ENCODE measurements around the gene GP5.

The GP5 gene

GRCh38 chr3:194360568-194360967, 38.5 kb downstream of the GP5 start:
- Histone ChIP-seq H3K36me3 (ENCODE audit: insufficient read depth, low read length) (no peaks in the 10 kb centered on the region), H3K4me3 (no peak overlapping the region), H3K27ac (no peak overlapping the region), H3K9me3 (ENCODE audit: low read depth, low read length) (no peaks in the 10 kb centered on the region), H3K9ac (ENCODE audit: insufficient read length) (no peak overlapping the region)
- TF ChIP-seq POLR2AphosphoS5 (IDR thresholded peaks at IDR 0.05; ENCODE audit: borderline replicate concordance, low read depth, low read length), result no peak
- TF ChIP-seq EZH2 (IDR thresholded peaks at IDR 0.05), result no peak
- TF ChIP-seq FOXP2 (optimal IDR thresholded peaks at IDR 0.05; ENCODE audit: control extremely low read depth, extremely low read length, insufficient read depth), result no peak
- DNase-seq (ENCODE audit: low read depth, low spot score), result no peak

- Histone ChIP-seq H3K27ac (no peak overlapping the region), H3K9ac (ENCODE audit: insufficient read length) (no peak overlapping the region), H3K4me3 (no peak overlapping the region), H3K9me3 (ENCODE audit: low read depth, low read length) (no peaks in the 10 kb centered on the region), H3K36me3 (ENCODE audit: insufficient read depth, low read length) (no peaks in the 10 kb centered on the region)
- DNase-seq (ENCODE audit: low read depth, low spot score), result no peak
- TF ChIP-seq FOXP2 (optimal IDR thresholded peaks at IDR 0.05; ENCODE audit: control extremely low read depth, extremely low read length, insufficient read depth), result no peak
- no peak for TF ChIP-seq POLR2AphosphoS5 (IDR thresholded peaks at IDR 0.05; ENCODE audit: borderline replicate concordance, low read depth, low read length)
- TF ChIP-seq EZH2 (IDR thresholded peaks at IDR 0.05), result no peak
Measured at GRCh38 chr3:194357681-194358080, 41.4 kb downstream of the GP5 start.

GRCh38 chr3:194355379-194355778, 43.7 kb downstream of the GP5 start:
- Histone ChIP-seq H3K9me3 (ENCODE audit: low read depth, low read length) (no peaks in the 10 kb centered on the region), H3K27ac (no peak overlapping the region), H3K9ac (ENCODE audit: insufficient read length) (no peak overlapping the region), H3K4me3 (no peak overlapping the region), H3K36me3 (ENCODE audit: insufficient read depth, low read length) (no peaks in the 10 kb centered on the region)
- DNase-seq (ENCODE audit: low read depth, low spot score), result no peak
- TF ChIP-seq FOXP2 (optimal IDR thresholded peaks at IDR 0.05; ENCODE audit: control extremely low read depth, extremely low read length, insufficient read depth) (no peak), POLR2AphosphoS5 (IDR thresholded peaks at IDR 0.05; ENCODE audit: borderline replicate concordance, low read depth, low read length) (no peak), EZH2 (IDR thresholded peaks at IDR 0.05) (no peak)

- Histone ChIP-seq H3K27ac (no peak overlapping the region), H3K9ac (ENCODE audit: insufficient read length) (no peak overlapping the region), H3K36me3 (ENCODE audit: insufficient read depth, low read length) (no peaks in the 10 kb centered on the region), H3K9me3 (ENCODE audit: low read depth, low read length) (no peaks in the 10 kb centered on the region), H3K4me3 (no peak overlapping the region)
- TF ChIP-seq POLR2AphosphoS5 (IDR thresholded peaks at IDR 0.05; ENCODE audit: borderline replicate concordance, low read depth, low read length), result no peak
- TF ChIP-seq FOXP2 (optimal IDR thresholded peaks at IDR 0.05; ENCODE audit: control extremely low read depth, extremely low read length, insufficient read depth), result no peak
- no peak for TF ChIP-seq EZH2 (IDR thresholded peaks at IDR 0.05)
- no peak for DNase-seq (ENCODE audit: low read depth, low spot score)
Measured at GRCh38 chr3:194354315-194354714, 44.8 kb downstream of the GP5 start.

- peak overlapping the region; percentile 21; the same call in 1 of the 2 replicates for H3K4me3 ChIP-seq
- no peaks in the 10 kb centered on the region for H3K9me3 ChIP-seq (ENCODE audit: low read depth, low read length)
- peak overlapping the region; percentile 30; the same call in 1 of the 2 replicates for H3K27ac ChIP-seq
- no peak overlapping the region for H3K9ac ChIP-seq (ENCODE audit: insufficient read length)
- no peaks in the 10 kb centered on the region for H3K36me3 ChIP-seq (ENCODE audit: insufficient read depth, low read length)
- TF ChIP-seq EZH2 (IDR thresholded peaks at IDR 0.05) (no peak), POLR2AphosphoS5 (IDR thresholded peaks at IDR 0.05; ENCODE audit: borderline replicate concordance, low read depth, low read length) (no peak)
- no peak for DNase-seq (ENCODE audit: low read depth, low spot score)
Measured at GRCh38 chr3:194352667-194353246, 46.3 kb downstream of the GP5 start.

GRCh38 chr3:194351952-194352536, 47.0 kb downstream of the GP5 start:
- no peak overlapping the region for H3K4me3 ChIP-seq
- no peak for DNase-seq (ENCODE audit: low read depth, low spot score)
- no peaks in the 10 kb centered on the region for H3K9me3 ChIP-seq (ENCODE audit: low read depth, low read length)
- TF ChIP-seq FOXP2 (optimal IDR thresholded peaks at IDR 0.05; ENCODE audit: control extremely low read depth, extremely low read length, insufficient read depth), result no peak
- TF ChIP-seq EZH2 (IDR thresholded peaks at IDR 0.05), result no peak
- no peak for TF ChIP-seq POLR2AphosphoS5 (IDR thresholded peaks at IDR 0.05; ENCODE audit: borderline replicate concordance, low read depth, low read length)
- H3K9ac ChIP-seq (ENCODE audit: insufficient read length), result no peak overlapping the region
- H3K36me3 ChIP-seq (ENCODE audit: insufficient read depth, low read length), result no peaks in the 10 kb centered on the region
- no peak overlapping the region for H3K27ac ChIP-seq

- H3K9me3 ChIP-seq (ENCODE audit: low read depth, low read length), result no peaks in the 10 kb centered on the region
- no peak within 1 kb of the TSS for H3K9ac ChIP-seq (ENCODE audit: insufficient read length)
- H3K36me3 ChIP-seq (ENCODE audit: insufficient read depth, low read length), result no peaks in the 10 kb centered on the region
- peak within 1 kb of the TSS; percentile 45 for H3K4me3 ChIP-seq
- no peak for TF ChIP-seq POLR2AphosphoS5 (IDR thresholded peaks at IDR 0.05; ENCODE audit: borderline replicate concordance, low read depth, low read length)
- TF ChIP-seq EZH2 (IDR thresholded peaks at IDR 0.05), result no peak
- no peak for TF ChIP-seq FOXP2 (optimal IDR thresholded peaks at IDR 0.05; ENCODE audit: control extremely low read depth, extremely low read length, insufficient read depth)
- peak within 1 kb of the TSS; percentile 75 for H3K27ac ChIP-seq
- no peak for DNase-seq (ENCODE audit: low read depth, low spot score)
Measured at GRCh38 chr3:194351080-194351672, 47.9 kb downstream of the GP5 start, which contains the start of gene CPN2. CPN2 (minus strand) TSS chr3:194351328; CDS start chr3:194342702, 8,626 bp downstream.

- no peak for DNase-seq (ENCODE audit: low read depth, low spot score)
- H3K9me3 ChIP-seq (ENCODE audit: low read depth, low read length), result no peaks in the 10 kb centered on the region
- TF ChIP-seq POLR2AphosphoS5 (IDR thresholded peaks at IDR 0.05; ENCODE audit: borderline replicate concordance, low read depth, low read length), result no peak
- no peak for TF ChIP-seq FOXP2 (optimal IDR thresholded peaks at IDR 0.05; ENCODE audit: control extremely low read depth, extremely low read length, insufficient read depth)
- H3K27ac ChIP-seq, result peak overlapping the region; percentile 75
- no peak overlapping the region for H3K9ac ChIP-seq (ENCODE audit: insufficient read length)
- peak overlapping the region; percentile 45 for H3K4me3 ChIP-seq
- no peaks in the 10 kb centered on the region for H3K36me3 ChIP-seq (ENCODE audit: insufficient read depth, low read length)
Measured at GRCh38 chr3:194350726-194351071, 48.4 kb downstream of the GP5 start.

All from SK-N-MC (cell line).